GM12891 (cell line): ENCODE data around the gene HLX.

ENCODE experiments used
- POLR2A ChIP-seq: IDR thresholded peaks from 2 replicates; pipeline ENCODE4 v1.6.1; 2011; ENCODE audit warnings: low read depth, low read length, control low read depth
- POLR2AphosphoS5 ChIP-seq: IDR thresholded peaks from 2 replicates; pipeline ENCODE4 v1.6.1; 2011; ENCODE audit warnings: low read depth, low read length, control low read depth
- POU2F2 ChIP-seq: IDR thresholded peaks from 2 replicates; pipeline ENCODE4 v1.6.1; 2011; ENCODE audit warnings: low read depth, mild to moderate bottlenecking, control low read depth, low read length, moderate library complexity
- SPI1 ChIP-seq: IDR thresholded peaks from 2 replicates; pipeline ENCODE4 v1.6.1; 2011; ENCODE audit warnings: low read depth, low read length, control low read depth
- TAF1 ChIP-seq: IDR thresholded peaks from 2 replicates; pipeline ENCODE4 v1.6.1; 2011; ENCODE audit warnings: low read depth, low read length, control low read depth

- TF ChIP-seq TAF1 (no peak), POLR2A (no peak), POLR2AphosphoS5 (no peak), SPI1 (no peak), POU2F2 (no peak)
Observed at GRCh38 chr1:220878191-220879075, 810 bp upstream of the HLX start.
